Anterior cingulate cortex (tissue), 58 donors: ENCODE data around the gene SLC38A3.
"Not testable (repeated sequence)": the region's sequence is repeated elsewhere in the genome, so short reads cannot be mapped to it uniquely, and the experiment has no call there.

ENCODE experiments used
- DNase-seq, 58 donors: peaks; one replicate each; lab custom pipeline; 2025; lab: John Stamatoyannopoulos, UW

Gene SLC38A3

DNA sequence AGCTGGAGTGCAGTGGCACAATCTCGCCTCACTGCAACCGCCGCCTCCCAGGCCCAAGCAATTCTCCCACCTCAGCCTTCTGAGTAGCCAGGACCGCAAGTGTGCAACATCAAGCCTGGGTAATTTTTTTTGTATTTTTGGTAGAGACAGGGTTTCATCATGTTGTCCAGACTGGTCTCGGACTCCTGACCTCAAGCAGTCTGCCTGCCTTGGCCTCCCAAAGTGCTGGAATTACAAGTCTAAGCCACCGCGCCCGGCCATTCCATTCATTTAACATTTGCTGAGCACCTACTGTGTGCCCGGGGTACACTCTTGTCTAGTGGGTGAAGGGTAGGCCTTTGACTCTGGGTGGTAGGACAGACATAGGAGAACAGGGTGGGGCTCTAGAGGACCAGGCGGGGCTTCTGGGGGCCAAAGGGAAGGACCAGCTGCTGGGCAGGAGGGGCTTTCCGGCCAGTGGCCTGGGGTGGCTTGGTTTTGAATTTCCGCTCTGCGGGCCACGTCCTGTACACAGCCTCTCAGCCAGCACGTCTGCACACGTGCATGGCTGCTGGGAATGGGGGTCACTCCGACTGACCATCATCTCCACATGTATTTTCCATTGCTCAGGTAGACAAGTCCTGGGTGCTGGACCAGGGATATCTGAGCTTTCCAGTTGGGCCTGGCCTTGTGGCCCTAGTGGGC, 2.4 kb downstream of the SLC38A3 start:
- DNase-seq = no peak

DNA sequence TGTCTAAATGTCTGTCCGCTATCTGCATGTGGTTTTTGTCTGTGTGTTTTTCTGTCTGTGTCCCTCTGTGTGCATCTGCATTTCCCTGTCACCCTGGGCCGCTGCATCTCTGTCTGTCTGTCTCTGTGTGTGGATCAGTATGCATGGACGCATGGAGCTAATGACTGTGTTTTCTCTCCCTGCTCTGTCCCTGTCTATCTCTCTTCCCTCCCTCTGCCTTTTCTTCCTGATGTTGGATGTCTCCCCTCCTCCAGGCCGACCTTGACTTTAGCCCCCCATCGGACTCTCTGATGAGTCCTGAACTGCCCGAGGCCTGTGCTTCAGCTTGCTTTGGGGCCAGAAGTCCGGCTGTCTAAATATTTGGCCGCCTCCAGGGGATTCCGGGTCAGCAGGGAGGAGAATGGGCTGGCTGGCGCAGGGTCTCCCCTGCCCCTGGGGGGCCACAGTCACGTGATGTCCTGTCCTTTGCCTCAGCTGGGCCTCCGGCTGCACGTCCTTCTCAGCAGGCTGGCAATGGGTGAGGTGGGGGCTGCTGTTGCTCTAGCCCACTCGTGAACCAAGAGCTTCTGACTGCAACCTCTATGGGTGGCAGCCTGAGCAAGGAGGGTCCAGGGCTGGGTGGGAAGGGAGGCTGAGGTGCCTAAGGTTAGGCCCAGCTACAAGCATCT, 3.7 kb downstream of the SLC38A3 start:
- no peak for DNase-seq

DNA sequence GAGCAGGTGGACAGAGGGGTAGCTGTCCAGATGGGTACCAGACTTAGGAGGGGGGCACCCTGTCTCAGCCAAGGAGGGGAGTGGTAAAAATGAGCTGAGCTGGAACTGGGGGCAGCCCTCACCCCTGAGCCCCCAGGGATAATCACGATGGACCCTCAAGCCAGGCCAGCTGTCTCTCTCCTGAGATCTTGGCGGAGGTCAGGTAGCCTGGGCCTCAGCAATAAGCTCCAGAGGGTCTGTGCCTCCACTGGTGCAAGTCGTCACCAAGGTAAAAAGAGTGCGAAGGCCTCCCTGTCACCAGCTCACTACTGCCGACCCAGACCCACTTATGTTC, 5.1 kb downstream of the SLC38A3 start:
- DNase-seq = no peak

DNA sequence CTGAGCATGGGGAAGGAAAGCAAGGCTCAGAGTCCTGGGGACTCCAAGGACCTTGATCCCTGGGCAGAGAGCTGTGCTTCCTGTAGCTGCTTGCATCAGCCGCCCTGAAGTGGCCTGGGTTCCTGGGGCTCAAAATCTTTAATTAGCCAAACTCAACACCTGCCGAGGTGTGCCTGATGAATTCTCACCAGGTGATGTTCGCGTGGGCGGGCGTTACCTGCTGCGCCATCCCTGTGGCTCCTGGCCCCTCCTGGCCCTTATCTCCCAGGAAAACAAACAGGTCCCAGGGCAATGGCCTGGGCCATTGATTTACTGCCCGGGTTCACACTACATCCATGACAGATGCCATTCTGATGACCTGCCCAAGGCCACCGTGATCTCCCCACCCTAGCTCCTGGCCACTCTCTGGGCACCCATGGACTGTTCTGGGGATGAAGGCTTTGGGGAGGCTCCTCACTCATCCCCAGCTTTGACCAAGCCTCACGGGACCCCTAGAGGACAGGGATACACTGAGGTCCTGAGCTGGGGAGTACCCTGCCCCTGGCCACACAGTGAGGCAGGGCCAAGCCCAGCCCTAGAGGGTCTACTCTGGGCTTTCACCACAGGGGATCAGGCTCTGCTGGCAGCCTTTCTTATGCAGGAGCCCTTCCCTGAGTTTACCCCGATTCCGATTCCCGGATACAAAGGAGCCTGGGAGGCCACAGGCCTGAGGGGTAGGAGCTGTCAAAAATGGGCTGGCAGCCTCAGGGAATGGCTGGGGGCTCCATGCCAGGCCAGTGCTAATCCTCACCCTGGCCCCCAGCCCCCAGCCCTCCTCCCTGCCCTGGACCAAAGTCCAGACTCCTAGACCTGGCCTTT, 5.7 kb downstream of the SLC38A3 start:
- no peak for DNase-seq

DNA sequence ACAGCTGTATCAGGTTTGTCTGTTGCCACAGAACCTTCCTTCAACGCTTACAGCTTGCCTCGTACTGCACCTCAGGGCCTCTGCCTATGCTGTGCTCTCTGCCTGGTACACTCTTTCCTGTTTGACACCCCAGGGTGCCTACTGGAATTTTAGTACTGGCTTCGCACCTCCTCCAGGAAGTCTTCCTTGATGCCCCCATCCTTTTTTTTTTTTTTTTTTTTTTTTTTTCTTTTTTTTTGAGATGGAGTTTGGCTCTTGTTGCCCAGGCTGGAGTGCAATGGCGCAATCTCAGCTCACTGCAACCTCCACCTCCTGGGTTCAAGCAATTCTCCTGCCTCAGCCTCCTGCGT, 6.3 kb downstream of the SLC38A3 start:
- not testable (repeated sequence) for DNase-seq

DNA sequence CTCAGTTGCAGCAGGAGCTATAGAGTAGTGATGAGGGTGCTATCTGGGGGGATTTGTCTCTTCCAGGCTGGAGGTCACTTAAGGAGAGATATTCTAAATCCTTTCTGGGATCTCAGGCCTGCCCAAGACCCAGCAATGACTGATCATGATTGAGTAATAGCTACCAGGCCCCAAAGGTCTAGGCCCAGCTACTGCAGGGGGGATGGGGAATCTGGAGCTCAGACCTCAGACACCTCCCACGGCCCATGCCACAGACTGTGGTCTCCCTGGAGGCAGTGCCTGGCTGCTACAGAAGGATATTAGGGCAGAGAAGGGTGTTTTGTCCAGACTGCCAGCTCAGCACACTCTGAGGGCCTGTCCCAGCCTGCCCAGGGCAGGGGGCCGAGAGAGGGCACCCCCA, 6.9 kb downstream of the SLC38A3 start:
- peak in 2 of 58 donors; percentile 20 to 34 for DNase-seq

DNA sequence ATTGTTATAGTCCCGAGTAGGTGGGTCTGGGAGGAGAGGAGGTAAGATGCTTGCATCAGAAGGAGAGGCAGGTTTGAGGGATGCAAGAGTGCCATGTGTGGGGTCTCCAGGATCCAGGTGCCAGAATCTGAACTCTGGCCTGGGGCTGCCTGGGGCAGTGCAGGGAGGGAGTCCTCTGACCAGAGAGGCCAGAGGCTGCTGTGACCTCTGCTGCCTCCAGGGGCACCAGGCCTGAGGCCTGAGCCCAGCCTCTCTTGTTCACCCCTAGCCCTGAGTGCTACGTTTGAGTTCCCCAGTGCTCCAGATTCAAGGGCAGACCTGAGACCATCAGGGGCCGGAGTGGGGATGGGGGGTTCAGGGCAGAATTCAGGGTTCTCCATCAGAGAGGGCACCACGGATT, 7.4 kb downstream of the SLC38A3 start:
- DNase-seq = no peak

DNA sequence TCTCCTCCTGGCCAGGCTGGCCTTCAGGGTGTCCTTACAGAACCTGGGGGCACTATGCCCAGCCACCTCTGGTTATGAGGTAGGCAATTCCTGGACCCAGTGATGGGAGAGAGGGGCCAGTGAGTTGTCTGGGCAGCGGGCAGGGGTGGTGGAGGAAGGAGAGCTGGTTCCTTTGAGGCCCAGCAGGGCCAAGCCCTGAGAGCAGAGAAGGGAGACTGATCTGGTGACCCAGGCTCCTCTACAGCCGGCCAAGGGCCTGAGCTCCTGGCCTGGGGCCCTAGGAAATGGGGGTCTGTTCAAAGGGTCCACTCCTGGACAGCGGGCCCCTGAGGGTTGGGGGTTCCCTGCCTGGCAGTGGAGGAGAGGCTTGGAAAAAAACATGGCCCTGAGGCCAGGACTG, 7.9 kb downstream of the SLC38A3 start:
- DNase-seq = peak in 1 of 58 donors; percentile 71

DNA sequence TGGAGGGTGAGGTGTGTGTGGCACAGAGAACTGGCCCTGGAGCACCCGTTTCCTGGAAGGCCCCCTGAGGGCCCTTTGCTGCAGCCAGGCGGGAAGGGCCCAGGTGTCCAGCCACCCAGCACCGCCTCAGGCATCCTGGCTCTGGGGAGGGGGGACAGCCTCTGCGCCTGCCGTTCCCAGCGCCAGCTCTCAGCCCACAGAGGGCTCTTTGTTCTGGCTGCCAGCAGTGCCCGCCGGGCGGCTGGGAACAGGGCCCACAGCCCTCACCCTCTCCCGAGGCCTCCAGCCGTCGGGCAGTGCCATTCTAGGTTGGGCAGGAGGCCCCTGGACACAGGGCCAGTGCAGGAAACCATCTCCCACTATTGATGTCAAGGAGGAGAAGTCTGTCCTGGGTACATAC, 8.3 kb downstream of the SLC38A3 start:
- DNase-seq = peak in 56 of 58 donors; percentile 20 to 96 (median 83)

DNA sequence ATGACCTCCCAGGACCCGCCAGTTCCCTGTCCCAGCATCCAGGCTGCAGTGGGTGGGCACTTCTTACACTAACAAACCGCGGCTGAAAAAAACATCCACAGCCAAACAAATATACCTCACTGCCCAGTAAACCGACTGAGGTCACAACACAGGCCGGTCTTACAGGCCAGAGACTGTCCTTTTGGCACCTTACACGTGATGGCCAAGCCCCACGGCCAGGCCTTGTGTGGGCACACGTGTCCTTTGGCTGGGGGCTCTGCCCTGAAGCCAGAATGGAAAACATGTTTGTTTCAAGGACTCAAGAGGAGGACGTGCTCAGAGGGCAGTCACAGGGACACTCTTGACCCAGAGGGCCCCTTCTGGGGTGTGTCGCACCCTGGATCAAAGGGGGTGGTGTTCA, 9.8 kb downstream of the SLC38A3 start:
- no peak for DNase-seq

DNA sequence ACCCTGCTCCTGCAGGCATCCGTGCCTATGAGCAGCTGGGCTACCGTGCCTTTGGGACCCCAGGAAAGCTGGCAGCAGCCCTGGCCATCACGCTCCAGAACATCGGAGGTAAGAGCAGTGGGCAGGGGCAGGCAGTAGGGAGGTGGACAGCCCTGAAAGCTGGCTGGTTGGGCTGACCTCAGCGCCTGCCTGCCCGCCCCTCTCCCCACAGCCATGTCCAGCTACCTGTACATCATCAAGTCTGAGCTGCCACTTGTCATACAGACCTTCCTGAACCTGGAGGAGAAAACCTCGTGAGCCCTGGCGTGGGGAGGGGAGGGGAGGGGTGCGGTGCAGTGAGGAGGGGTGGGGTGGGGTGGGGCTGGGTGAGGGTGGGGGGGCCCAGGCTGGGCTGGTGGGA, 10.5 kb downstream of the SLC38A3 start:
- no peak for DNase-seq

DNA sequence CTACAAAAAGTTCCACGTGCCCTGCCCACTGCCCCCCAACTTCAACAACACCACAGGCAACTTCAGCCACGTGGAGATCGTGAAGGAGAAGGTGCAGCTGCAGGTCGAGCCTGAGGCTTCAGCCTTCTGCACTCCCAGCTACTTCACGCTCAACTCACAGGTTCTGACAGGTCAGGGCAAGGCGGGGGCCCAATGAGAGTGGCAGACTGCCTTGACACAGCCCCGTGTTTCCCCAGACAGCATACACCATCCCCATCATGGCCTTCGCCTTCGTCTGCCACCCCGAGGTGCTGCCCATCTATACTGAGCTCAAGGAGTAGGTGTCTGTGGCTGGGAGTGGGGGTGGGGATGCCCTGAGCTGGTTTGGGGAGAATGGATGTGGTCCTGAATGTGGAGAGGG, 12.6 kb downstream of the SLC38A3 start:
- DNase-seq = no peak

DNA sequence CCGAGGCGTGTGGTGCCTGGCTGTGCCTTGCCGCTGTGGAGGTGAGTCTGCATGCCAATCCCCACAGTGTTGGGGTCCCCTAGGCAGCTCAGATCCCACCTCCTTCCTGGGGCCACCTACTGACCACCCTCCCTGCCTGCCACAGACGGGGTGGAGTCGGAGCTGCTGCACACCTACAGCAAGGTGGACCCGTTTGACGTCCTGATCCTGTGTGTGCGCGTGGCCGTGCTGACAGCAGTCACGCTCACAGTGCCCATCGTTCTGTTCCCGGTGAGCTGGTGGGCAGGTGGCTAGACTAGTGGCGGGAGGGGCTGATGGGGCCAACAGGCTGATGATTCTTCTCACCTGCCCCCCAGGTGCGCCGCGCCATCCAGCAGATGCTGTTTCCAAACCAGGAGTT, 13.4 kb downstream of the SLC38A3 start:
- DNase-seq = no peak

DNA sequence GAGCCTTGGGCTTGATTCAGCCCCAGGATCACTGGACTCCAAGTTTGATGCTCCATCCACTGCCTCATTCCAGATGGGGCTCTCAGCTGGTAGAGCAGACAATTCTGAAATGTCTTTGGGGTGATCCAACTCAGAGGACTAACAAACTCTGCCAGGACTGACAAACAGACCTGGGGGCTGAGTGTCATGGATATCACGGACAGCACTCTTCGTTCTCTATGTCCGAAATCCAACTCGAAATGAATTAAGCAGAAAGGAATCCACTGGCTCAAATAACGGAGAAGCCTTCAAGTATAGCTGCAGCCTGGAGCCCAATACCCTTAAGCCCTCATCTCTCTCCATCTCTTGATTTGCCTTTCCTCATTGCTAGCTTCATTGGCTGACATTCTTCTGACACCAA, 14.2 kb downstream of the SLC38A3 start:
- no peak for DNase-seq

DNA sequence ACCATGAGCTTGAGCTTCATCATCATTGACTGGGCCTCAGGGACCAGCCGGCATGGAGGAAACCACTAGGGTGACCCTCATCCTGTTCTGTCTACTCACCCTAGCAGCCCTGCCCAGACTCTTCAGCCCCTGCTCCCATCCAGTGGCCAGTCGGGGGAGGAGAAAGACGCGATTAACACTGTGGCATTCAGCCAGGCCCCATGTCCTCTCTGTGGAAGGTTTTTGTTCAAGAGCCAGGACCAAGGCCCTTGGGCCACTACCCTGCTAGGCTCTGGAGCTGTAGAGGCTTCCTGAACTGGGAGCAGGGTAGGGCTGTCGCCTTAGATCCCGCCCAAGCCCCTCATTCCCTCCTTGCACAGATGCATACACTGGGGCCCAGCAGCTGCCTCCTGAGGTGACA, 15.0 kb downstream of the SLC38A3 start:
- DNase-seq = peak in 3 of 58 donors; percentile 12 to 20 (median 13)

DNA sequence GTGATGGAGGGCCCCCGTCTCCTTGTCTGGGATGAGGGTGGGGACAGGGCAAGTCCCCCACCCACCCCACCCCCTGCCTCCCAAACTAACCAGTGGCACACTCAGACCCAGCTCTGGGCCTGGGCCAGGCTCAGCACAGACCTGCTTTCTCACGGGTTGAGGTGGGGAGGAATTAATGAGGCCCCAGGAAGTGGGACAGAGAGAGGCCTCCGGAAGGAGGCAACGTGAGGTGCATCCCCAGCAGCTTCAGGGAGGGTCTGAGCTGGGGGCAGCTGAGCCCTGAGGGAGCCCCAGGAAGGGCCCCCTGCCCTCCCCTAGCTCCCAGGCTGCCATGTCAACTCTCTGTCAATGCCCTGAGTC, 16.0 kb downstream of the SLC38A3 start:
- DNase-seq = no peak

DNA sequence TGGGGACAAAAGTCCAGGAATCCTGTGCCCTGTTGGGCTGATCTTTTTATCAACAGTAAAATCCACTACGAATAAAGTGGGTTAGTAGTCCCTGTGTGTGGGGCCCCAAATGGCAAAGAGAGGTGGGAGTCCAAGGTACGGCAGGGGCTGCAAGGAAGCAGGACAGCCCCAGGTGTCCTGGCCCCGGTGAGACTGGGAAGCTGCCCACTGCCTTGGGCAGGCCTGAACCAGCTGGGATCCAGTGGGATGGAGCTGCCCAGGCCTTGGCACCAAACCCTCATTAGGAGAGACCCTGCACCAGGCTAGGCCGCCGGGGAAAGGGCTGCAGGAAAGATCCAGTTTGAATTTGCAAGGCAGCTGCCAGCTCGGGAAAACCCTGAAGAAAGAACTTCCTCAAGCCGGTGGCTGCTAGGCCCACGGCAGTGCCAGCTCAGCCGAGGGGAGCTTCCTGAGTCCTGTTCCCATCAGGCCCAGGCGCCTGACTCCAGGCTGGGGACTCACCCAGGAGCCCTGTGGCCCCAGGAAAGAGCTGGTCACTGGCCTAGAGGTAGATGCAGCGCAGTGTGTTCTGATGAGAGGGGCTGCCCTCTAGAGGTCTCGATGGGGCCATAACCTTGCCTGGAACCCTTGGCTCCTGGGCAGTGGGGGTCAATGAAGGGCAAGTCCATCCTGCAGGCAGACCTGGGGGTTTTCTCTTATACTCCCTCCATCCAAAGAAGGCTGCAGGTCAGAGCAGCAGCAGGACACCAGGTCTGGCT, 16.5 kb downstream of the SLC38A3 start:
- DNase-seq = peak in 37 of 58 donors; percentile 13 to 72 (median 42)

DNA sequence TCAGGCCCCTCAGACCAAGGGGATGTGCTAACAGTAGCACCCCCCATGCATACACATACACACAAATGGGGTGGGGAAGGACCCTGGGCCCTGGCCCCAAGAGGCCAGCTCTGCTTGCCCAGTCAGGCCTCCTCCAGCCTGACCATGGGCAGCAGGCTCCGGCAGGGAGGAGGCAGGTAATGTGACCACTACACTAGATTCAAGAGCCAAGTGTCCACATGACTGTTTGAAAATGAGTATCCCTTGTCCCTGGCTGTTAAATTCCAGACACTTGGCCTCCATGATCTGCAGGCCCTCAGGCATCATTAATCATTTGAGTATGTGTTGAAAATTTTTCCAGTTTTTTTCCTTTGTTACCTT, 17.1 kb downstream of the SLC38A3 start:
- DNase-seq = no peak

DNA sequence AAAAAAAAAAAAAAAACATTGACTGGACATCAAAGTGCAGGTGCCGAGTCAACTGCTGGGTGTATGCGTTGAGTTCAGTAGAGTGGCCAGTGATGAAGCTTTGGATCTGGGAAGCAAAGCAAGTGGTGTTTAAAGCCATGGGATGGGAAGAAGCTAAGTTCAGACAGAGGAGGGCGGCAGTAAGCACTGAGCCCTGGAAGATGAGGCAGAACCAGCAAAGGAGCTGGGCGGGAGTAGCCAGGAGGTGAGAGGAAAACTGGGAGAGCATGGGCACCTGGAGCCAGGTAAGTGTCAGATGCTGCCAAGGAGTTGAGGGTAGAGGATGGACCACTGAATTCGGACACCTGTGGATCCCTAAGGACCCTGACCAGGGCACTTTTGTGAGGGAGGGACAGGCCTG, 19.6 kb downstream of the SLC38A3 start:
- DNase-seq = no peak

DNA sequence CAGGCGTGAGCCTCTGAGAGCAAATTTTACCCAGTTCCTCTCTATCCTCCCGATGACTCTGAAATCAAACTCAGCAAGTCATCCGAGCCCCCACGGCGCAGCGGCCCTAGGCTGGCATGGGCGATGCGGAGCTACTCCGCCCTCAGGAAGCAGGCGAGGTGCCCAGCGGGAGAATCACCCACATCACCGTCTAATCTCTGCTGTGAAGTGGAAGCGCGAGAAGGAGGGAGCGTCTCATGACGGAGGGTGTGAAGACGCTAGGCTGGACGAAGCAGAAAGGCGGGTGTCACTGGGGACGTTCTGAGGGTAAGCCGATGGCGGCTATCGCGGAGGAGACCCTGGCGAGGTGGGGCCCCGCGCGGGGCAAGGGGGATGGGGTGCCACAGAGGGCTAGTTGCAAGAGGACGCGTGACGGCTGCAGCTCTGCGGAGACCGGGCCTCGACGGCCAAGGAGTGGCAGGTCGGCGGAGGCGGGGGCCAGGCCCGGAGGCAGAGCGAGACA, 21.9 kb downstream of the SLC38A3 start:
- peak in 33 of 58 donors; percentile 36 to 74 (median 62) for DNase-seq
